GM13976 (cell line): Measurements from ENCODE around the gene MYLIP.

Source experiments
- DNase-seq: peaks from one replicate; pipeline ENCODE4 v3.0.0; 2012; ENCODE audit warnings: low spot score
- in situ Hi-C: fragments of 300-500 bp; cut with MboI; formaldehyde crosslinking; loops from one replicate; pipeline ENCODE4 v1.12.0; 2022; ENCODE audit warnings: low sequenced_read_pairs, mixed read lengths, inconsistent platforms; ENCODE audit not compliant: unreplicated experiment
- TF ChIP-seq, protein P1 (sequence below): IDR thresholded peaks from 2 replicates; pipeline ENCODE4 v1.5.1; 2012; ENCODE audit warnings: borderline replicate concordance, mild to moderate bottlenecking; ENCODE audit not compliant: insufficient read depth; ENCODE audit errors: extremely low read depth, missing control alignments, control extremely low read depth

MYLIP gene

DNA sequence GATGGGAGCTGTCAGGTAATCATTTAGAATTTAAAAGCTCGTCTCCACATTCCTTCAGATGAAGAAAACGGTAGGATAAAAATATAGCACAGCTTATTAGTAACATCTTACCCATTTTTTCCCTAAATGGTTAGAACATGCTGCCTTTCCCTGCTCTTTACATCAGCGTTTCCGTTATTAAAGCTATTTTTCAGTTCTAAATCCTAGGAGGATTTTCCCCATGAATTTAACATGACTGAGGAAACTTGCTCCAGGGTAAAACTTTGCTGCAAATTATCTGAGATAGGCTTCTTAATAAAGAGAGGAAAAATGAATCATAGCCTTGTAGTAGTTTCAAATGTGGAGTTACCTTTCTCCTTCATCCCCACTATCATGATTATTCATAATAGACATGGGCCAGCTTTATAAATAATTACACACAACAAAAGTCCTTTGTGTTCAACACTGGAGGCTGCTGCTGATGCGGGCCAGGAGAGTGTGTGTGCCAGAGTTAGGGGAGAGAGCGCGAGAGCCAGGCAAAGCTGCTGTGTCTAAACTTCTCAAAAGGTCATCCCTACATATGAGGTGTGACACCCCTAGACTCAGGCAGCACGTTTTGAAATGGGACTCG, 24.4 kb downstream of the MYLIP start:
- in situ Hi-C loops: no loop called here
- no peak for DNase-seq
- TF ChIP-seq, protein P1, sequence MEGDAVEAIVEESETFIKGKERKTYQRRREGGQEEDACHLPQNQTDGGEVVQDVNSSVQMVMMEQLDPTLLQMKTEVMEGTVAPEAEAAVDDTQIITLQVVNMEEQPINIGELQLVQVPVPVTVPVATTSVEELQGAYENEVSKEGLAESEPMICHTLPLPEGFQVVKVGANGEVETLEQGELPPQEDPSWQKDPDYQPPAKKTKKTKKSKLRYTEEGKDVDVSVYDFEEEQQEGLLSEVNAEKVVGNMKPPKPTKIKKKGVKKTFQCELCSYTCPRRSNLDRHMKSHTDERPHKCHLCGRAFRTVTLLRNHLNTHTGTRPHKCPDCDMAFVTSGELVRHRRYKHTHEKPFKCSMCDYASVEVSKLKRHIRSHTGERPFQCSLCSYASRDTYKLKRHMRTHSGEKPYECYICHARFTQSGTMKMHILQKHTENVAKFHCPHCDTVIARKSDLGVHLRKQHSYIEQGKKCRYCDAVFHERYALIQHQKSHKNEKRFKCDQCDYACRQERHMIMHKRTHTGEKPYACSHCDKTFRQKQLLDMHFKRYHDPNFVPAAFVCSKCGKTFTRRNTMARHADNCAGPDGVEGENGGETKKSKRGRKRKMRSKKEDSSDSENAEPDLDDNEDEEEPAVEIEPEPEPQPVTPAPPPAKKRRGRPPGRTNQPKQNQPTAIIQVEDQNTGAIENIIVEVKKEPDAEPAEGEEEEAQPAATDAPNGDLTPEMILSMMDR: no peak

DNA sequence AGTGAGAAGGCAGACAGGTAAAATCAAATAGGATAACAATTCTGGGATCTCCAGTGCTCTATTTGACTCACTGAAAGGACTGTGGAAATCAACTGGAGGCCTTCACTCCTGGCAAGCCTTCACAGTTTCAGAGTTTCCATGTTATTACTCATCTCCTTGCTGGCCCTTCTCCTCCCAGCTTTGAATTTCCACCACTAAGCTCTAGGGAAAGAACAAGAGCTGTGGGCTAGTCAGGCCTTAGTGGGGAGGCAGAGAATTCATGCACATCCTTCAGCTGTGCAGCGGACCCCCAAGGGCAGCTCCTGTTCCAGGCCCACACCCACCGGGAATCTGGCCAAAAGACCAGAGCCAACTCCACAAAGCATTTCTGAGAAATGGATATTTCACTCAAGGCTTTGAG, 26.0 kb downstream of the MYLIP start:
- no peak for DNase-seq
- TF ChIP-seq, protein P1: no peak
- in situ Hi-C loops: no loop called here

- TF ChIP-seq, protein P1: no peak
- DNase-seq: no peak
- in situ Hi-C loops: no loop called here
Measured at GRCh38 chr6:16157492-16157891, 28.6 kb downstream of the MYLIP start.

- in situ Hi-C loops: no loop called here
- DNase-seq: no peak
- TF ChIP-seq, protein P1: no peak
Measured at GRCh38 chr6:16157909-16158308, 29.0 kb downstream of the MYLIP start.

GRCh38 chr6:16158943-16159557, 30.2 kb downstream of the MYLIP start:
- DNase-seq: no peak
- TF ChIP-seq, protein P1: no peak
- in situ Hi-C loops: no loop called here

DNA sequence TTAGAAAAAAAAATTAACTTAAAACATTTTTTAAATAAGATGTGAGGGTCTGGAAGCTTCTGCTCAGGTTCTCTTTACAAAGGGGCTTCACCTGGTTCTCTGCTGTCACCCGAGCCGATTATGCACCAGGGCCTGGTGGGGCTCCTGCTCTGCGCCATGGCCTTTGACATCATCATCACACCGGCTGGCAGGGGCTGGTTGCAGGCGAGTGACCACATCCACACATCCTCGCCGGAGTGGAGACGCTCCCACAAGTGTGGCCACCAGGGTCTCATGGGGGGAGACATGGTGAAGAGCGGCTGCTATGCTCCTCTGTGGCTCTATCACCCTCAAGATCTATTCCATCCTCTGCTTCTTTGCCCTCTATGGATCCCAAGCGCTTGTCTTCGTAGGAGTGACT, 31.9 kb downstream of the MYLIP start:
- DNase-seq: no peak
- TF ChIP-seq, protein P1: no peak
- in situ Hi-C loops: no loop called here
